Erythroblast (primary cell): ENCODE results near the gene SDK2.

Experiments
- GATA1 ChIP-seq: IDR thresholded peaks from 2 replicates; pipeline ENCODE4 v1.6.1; 2011; ENCODE audit warnings: low read depth, mild to moderate bottlenecking, control low read depth, low read length, moderate library complexity
- POLR2A ChIP-seq: IDR thresholded peaks from 2 replicates; pipeline ENCODE4 v1.6.1; 2011; ENCODE audit warnings: mild to moderate bottlenecking, low read length

DNA sequence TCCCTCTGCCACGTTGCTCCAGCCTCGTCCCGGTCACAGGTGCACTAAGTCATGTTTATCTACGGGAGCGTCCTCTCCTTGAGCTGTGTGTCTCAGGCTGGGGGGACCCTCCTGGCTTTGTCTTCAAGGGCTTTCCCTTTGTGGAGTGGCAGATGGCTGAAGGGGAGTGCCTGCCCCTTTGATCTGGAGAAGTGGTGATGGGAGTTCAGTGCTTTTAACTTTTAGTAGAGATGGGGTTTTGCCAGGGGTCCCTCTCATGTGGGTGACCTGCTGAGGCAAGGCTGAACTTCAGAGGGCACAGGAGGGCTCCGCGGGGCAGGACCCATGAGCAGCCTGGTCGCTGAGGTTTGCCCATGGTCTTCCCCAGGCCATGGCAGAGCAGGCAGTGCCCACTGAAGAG is 259.3 kb downstream of the SDK2 start:
- no peak for TF ChIP-seq POLR2A
- TF ChIP-seq GATA1, result no peak
